NCI-H146 treated with DMSO at 0.1 percent for 48 hours (cell line): Measurements from ENCODE around the gene ADAMTS17.

Source experiments
- DNase-seq: peaks from one replicate; lab custom pipeline; 2025; ENCODE audit not compliant: unreplicated experiment; lab: John Stamatoyannopoulos, UW

ADAMTS17 gene

DNA sequence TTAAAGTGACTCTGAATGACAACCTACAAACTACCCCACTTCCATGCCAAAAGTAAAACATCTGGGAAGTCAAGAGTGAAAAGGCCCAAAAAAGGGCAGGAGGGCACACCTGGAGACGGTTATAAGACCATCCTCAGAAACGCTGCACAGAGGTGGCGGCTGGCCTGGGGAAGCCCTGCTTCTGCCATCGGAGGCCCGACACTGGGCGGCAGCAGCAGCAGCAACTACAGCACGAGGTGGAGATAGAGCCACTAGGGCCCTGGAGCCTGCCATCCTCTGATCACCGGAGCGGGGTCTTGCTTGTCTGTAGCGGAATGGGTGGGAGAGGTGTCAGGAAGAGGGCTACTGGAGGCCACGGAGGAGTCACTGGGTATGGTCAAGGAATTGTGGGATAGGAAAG is 283.3 kb downstream of the ADAMTS17 start:
- no peak for DNase-seq

DNA sequence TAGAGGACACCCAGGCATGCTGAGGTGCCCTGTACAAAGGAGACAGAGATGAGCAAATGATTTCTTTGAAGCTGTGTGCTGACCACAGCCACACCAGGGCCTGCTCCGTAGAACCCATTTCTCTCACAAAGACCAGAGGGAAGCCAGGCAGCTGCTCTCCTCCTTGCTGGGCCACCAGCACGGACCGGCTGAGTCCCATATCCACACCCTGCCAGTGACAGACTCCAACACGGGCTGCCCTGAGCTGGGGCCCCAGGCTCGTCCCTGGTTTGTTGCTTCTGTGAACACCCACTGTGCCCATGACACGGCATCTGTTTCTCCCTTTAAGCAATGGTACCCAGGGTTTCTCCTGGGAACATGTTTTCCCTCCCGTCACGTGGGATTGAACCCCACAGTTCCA is 284.5 kb downstream of the ADAMTS17 start:
- no peak for DNase-seq

- no peak for DNase-seq
Observed at GRCh38 chr15:100056411-100057072, 285.2 kb downstream of the ADAMTS17 start.

- no peak for DNase-seq
Observed at GRCh38 chr15:100055821-100056220, 286.0 kb downstream of the ADAMTS17 start.

DNA sequence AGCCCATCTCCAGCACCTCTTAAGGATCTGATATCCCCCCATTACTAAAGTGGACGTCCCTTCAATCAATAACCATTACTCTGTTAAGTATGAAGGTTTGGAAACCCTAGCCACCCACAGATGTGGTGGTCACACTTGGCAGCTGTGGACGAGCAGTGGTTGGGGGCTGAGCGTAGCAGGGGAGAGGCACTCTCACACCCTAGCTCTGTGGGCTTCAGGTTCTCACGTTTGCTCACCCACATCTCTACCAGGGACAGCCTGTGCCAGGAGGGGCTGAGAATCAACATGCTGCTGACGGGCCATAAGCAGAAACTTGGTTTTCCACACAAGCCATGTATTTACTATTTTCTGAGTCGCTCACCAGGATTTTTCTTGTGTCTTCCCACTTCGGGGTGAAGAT is 287.2 kb downstream of the ADAMTS17 start:
- DNase-seq: no peak

DNA sequence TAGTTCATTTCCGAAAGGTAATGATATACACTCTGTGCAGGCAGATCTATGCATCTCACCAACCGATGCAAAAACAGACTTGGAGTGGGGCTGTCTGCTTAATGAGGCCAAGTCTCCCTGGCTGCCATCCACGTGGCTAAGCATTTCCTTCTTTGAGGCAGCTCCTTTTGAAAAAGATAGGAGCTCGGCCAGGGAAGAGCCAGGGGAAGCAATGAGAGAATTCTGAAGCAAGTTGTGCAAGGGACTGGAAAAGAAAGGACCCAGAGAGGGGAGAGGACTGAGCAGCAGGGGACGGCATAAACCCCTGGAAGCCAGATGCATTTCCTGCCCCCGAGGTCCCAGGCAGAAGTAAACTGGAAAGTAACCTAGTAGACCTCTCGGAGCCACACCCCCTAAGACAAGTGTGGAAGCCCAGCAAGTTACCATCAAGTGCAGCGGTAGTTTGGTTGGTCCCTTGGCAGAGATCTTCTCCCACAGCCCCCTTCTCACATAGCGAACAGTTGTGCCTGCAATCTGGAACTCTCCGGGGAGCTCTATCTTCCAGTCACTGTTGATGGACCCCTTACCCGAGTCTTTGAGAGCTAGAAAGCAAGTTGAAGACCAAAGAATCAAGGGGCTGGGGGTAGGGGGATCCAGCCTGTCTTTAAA is 288.2 kb downstream of the ADAMTS17 start:
- no peak for DNase-seq

DNA sequence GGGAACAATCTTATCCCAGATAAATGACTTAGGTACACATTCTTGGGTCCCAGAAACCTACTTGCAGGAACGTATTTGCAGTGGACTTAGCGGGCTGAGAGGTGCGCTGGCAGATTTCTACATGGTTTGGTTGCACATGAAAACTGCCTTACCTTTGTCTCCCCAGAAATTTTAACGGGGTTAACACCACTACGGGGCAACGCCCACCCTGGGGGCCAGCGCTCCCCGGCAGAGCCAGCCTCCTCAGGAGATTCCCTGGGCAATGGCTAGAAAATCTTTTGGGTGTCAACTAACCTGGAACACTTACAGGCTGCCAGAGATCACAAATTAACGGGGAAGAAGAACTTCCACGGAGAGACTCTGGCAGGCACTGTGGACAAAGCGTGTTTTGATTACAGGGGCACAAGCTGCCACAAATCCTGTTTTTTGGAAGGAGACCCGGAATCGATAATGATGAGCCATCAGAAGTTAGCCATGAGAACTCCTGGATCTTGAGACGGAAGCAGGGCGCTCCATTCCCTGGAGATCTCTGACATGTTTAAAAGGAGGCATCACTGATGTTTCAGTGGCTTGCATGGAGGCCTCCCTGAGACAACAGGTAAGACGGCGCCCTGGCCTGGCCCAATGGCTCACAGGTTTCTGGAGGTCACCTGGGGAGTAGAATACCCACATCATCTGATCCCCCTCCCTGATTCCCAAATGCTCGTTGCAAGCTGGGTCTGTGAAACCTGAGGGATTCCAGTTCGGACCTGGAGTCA is 288.9 kb downstream of the ADAMTS17 start:
- no peak for DNase-seq

GRCh38 chr15:100050877-100051786 is 290.6 kb downstream of the ADAMTS17 start:
- no peak for DNase-seq

DNA sequence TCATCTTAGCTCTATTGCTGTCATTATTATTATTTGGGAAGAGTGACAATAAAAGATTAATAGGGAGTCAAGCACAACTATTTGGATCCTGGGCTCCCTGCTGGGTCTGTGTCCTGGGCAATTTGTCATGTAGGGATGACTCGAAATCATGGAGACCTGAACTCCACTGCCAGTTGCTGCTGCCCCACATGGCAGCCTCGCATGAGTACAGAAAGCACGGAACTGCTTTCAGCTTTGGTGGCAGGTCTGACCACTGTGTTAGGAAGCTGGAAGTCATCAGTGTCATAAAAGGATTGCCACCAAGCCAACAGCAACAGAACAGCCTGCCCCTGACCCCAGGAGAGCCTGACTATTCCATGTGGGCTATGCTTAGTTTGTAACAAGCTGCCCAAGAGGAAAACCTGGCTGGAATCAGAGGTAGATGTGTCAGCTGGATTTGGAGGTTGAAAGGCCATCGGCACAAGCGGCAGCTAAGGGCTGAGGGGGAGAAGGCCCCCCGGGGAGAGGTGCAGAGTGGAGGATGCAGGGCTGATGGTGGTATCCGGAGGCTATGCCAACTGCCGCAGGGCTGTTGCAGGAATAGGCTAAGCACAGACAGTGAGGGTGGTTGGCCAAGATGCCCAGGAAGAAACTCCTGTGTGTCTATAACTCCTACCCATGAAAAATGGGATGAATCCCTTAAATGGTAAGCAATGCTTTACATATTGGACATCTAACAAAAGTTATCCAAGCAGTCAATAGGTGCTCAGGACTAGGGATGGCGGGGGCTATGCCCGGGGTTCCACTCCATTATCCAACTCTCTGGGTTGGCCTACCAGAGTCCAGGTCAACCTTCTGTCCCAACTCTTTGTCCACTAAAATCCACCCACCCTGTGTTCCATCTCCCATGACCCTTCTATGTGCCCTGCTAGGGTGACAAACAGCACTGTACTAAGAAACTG is 291.6 kb downstream of the ADAMTS17 start:
- no peak for DNase-seq

DNA sequence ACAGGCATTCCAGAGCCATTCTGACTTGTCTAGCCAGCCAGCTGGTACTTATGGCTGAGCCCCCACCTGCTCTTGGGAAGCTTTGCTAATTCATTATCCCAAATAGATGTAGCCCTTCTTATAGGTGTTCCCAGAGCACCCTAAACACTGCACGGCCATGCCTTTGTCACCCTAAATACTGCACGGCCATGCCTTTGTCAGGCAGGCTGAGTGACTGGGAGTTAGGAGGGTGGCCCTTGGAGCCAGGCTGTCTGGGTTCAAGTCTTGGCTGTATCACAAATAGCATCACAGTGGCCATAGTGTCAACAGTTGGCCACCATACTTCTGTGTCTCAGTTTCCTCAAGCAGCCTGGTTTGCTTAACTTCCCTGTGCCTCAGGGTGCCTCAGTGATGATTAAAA is 292.3 kb downstream of the ADAMTS17 start:
- no peak for DNase-seq

GRCh38 chr15:100048736-100049135 is 293.0 kb downstream of the ADAMTS17 start:
- no peak for DNase-seq

- no peak for DNase-seq
Observed at GRCh38 chr15:100043692-100044091, 298.1 kb downstream of the ADAMTS17 start.

DNA sequence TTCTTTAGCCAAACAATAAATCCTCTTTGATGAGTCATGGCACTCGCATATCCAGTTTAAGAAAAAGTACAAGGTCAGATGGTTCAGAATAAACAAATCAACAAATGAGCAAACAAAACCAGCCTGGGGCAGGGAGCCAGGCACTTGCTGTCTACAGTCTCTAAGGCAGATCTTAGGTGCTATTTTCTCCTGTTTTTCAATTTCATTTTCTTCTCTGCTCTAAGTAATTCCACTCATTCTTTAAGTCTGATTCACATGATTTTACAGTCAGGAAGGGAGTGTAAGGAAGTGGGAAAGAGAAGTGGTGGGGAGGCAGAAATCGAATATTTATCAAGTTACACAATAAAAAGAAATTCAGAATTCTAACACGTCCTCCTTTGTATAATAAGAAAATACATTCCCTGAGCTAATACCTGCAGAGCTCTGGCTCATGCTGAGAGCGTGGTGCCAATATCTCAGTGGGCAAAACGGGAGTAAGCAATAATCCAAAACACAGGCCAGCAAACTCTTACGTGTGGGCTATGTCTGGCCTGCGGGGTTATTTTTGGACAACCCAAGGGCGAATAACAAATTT is 298.6 kb downstream of the ADAMTS17 start:
- DNase-seq: no peak

- no peak for DNase-seq
Observed at GRCh38 chr15:100042558-100042957, 299.2 kb downstream of the ADAMTS17 start.

DNA sequence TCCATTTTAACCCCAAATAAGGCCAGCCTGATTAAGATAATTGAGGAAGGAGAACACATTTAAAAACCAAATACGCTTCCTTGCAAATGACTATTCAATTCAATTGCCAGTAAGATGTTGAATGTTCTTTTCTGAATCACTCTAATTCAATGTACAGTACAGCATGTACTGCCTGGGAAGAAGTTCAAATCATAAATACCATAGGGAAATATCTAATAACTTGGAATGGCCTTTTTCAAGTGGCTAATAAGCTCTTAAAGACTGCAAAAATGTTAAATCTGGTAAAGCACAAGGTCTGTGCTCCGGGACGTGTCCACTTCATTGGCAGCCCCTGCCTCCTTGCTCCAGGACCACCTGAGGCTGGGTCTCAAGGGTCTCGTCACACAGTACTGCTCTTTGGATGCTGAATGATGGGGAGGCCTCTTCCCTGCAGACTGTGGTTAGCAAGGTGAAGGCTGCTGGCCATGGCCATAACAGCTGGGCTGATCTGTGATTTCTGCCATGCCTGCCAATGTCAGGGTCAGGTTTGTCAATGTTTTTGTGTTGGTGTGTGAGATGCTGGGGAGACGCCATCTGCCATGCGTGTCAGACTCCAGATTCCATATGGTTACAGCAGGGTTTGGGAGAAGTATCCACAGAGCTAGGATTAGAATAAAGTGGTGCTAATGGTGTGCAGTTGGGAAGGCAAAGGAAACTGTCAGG is 300.5 kb downstream of the ADAMTS17 start:
- DNase-seq: no peak

GRCh38 chr15:100039994-100040393 is 301.8 kb downstream of the ADAMTS17 start:
- DNase-seq: no peak

DNA sequence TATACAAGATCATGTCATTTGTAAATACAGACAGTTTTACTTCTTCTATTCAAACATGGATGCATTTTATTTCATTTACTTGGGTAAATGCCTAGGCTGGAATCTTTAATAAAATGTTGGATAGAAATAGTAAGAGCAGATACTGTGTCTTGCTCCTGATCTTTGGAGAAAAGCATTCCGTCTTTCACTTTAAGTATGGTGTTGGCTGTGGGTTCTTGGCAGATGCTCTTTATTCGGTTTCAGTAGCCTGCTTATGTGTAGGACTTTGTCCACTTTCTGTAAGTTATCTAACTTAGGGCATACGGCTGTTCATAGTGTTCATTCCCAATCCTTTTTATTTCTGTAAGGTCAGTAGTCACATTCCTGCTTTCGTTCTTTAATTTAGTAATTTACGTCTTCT is 303.0 kb downstream of the ADAMTS17 start:
- DNase-seq: no peak

DNA sequence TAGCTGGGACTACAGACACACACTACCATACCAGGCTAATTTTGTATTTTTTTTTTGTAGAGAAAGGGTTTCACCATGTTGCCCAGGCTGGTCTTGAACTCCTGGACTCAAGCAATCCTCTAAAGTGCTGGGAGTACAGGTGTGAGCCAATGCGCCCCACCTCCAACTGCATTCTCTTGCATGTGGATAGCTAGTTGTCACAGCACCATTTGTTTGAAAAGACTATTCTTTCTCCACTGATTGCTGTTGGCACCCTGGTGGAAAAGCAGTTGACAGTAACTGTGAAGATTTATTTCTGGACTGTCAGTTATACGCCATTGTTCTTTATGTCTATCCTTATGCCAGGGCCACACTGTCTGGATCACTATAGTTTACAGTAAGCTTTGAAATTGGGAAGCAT is 303.9 kb downstream of the ADAMTS17 start:
- no peak for DNase-seq

DNA sequence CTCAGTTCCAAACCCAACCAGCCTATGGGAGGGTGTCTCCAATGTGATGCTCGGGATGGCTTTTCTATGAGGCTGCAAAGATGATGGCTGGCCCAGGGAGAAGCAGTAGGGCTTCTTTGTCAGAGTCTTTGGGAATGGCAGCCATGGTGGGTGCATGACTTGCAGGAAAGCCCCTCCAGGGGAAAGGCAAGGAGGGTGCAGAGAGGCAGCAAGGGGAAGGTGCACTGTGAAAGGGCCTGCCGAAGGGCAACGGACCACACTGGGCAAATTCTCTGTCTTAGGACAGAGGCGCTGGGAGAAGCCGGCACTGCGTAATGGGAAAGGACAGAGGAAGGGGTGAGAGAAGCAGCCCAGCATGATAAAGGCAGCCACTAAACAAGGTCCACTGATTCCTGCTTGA is 305.8 kb downstream of the ADAMTS17 start:
- DNase-seq: no peak
